ENCODE measurements around the gene PRKACB.
A peak's percentile ranks its signal among the peaks of the same experiment; 100 is the strongest.
"Not testable (repeated sequence)": the region's sequence is repeated elsewhere in the genome, so short reads cannot be mapped to it uniquely, and the experiment has no call there.

PRKACB gene

GRCh38 chr1:84143796-84144565, at the start of gene PRKACB:
Gene PRKACB, plus strand, starts transcription at chr1:84144271. Its CDS starts 91 bp downstream, at chr1:84144362.
- no peak for TF ChIP-seq CTCF (IDR thresholded peaks at IDR 0.05; ENCODE audit: extremely low read depth, missing control alignments)
- peak; percentile 6 for DNase-seq (ENCODE audit: low spot score)

- DNase-seq (ENCODE audit: low spot score) = no peak
- TF ChIP-seq CTCF (IDR thresholded peaks at IDR 0.05; ENCODE audit: extremely low read depth, missing control alignments) = no peak
Observed at GRCh38 chr1:84095308-84095707, 48.8 kb upstream of the PRKACB start.

GRCh38 chr1:84096176-84096575, 47.9 kb upstream of the PRKACB start:
- no peak for TF ChIP-seq CTCF (IDR thresholded peaks at IDR 0.05; ENCODE audit: extremely low read depth, missing control alignments)
- DNase-seq (ENCODE audit: low spot score) = no peak

GRCh38 chr1:84101204-84101603, 42.9 kb upstream of the PRKACB start:
- DNase-seq (ENCODE audit: low spot score) = no peak
- TF ChIP-seq CTCF (IDR thresholded peaks at IDR 0.05; ENCODE audit: extremely low read depth, missing control alignments) = no peak

- no peak for TF ChIP-seq CTCF (IDR thresholded peaks at IDR 0.05; ENCODE audit: extremely low read depth, missing control alignments)
- peak; percentile 21 for DNase-seq (ENCODE audit: low spot score)
Observed at GRCh38 chr1:84103197-84103992, 40.7 kb upstream of the PRKACB start.

GRCh38 chr1:84107538-84107937, 36.5 kb upstream of the PRKACB start:
- not testable (repeated sequence) for DNase-seq (ENCODE audit: low spot score)

- no peak for DNase-seq (ENCODE audit: low spot score)
- no peak for TF ChIP-seq CTCF (IDR thresholded peaks at IDR 0.05; ENCODE audit: extremely low read depth, missing control alignments)
Observed at GRCh38 chr1:84107955-84108354, 36.1 kb upstream of the PRKACB start.
